22Rv1 (cell line): ENCODE measurements around the gene CTNNB1.

Experiments used
- ZFX ChIP-seq: fragments of 450-650 bp; IDR thresholded peaks from 2 replicates; pipeline ENCODE4 v1.6.1; 2017; ENCODE audit warnings: antibody characterized with exemption, borderline replicate concordance
- TF ChIP-seq, protein P1 (sequence below): fragments of 450-650 bp; IDR thresholded peaks from 2 replicates; pipeline ENCODE4 v1.5.1; 2017; ENCODE audit warnings: mild to moderate bottlenecking

DNA sequence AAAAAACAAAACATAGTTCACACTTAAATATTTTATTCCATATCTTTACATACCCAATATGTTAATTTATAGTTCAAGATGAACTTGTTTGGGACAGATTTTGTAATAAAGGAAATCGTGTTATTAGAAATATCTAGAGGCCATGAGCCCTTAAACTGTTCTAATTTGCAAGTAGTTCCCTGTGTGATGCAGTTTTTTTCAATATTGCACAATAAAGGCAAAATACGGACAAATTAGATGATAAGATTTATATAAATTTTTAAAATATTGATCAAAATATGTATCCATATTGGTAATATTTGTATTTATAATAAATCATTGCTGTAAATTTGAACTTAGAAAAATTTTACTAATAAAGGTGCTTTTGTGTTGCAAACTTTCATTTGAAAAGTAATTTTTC lies 23.8 kb downstream of the CTNNB1 start:
- TF ChIP-seq, protein P1, sequence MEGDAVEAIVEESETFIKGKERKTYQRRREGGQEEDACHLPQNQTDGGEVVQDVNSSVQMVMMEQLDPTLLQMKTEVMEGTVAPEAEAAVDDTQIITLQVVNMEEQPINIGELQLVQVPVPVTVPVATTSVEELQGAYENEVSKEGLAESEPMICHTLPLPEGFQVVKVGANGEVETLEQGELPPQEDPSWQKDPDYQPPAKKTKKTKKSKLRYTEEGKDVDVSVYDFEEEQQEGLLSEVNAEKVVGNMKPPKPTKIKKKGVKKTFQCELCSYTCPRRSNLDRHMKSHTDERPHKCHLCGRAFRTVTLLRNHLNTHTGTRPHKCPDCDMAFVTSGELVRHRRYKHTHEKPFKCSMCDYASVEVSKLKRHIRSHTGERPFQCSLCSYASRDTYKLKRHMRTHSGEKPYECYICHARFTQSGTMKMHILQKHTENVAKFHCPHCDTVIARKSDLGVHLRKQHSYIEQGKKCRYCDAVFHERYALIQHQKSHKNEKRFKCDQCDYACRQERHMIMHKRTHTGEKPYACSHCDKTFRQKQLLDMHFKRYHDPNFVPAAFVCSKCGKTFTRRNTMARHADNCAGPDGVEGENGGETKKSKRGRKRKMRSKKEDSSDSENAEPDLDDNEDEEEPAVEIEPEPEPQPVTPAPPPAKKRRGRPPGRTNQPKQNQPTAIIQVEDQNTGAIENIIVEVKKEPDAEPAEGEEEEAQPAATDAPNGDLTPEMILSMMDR: no peak
- no peak for TF ChIP-seq ZFX
